Loucy (cell line): ENCODE data around the gene ALPL.

ENCODE experiments used
- CTCF ChIP-seq: fragments of 200-600 bp; sonication (generic); conservative IDR thresholded peaks from 2 replicates; pipeline ENCODE4 v1.5.1; 2014; ENCODE audit warnings: mild to moderate bottlenecking, antibody characterized with exemption, low read length
- EZH2phosphoT487 ChIP-seq: fragments of 200-600 bp; IDR thresholded peaks from 2 replicates; pipeline ENCODE4 v1.6.1; 2018; ENCODE audit warnings: antibody characterized with exemption, mild to moderate bottlenecking, moderate library complexity, borderline replicate concordance

- TF ChIP-seq CTCF: no peak
- no peak for TF ChIP-seq EZH2phosphoT487
These were observed 84.0 kb downstream of the ALPL start for GRCh38 chr1:21593231-21593630.
